HG03280 (cell line): ENCODE results near the gene ANO1.

ENCODE experiments used
- ATAC-seq: cut with Tn5 transposase; IDR thresholded peaks from one replicate; pipeline ENCODE4 v1.9.1; 2021; ENCODE audit warnings: mild to moderate bottlenecking, moderate library complexity; ENCODE audit not compliant: unreplicated experiment

ANO1 gene

DNA sequence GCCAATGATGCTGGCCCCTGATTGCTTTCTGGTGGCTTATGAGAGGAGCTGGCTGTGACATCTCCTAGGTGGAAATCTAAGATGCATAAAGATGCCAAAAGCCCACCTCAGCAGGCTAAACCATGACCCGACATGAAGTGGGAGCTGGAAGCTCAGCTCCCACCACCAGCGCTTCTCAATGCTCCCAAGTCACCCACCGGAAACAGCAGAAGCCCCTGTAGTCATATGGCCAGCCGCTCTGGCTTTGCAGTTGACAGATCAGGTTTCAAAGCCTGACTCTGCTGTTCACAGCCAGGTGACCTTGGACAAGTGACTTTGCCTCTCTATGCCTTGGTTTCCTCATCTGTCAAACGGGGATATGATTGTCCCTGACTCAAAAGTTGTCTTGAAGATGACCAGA, 29.1 kb upstream of the ANO1 start:
- ATAC-seq = no peak

DNA sequence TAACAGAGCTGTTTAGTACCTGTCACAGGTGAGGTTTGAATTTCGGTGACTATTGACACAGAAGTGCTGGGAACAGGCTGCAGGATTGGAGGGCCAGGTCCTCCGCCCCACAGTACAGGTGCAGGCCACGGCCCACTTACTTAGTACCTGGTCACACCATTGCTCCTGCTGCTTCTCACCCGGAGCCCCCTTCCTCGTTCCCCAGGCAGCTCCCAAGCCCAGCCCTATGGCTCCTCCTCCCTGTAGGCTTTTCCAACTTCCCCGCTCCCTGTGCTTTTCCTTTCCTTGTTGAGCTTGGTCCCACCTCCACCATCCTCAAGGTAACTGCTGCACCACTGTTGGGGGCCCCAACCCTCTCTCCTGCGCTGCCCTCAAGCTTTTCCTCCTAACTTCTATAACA, 27.9 kb upstream of the ANO1 start:
- no peak for ATAC-seq

- ATAC-seq = no peak
Measured at GRCh38 chr11:70054004-70054403, 24.1 kb upstream of the ANO1 start.

GRCh38 chr11:70055444-70055843, 22.7 kb upstream of the ANO1 start:
- no peak for ATAC-seq

- ATAC-seq = no peak
Measured at GRCh38 chr11:70057080-70057479, 21.0 kb upstream of the ANO1 start.

GRCh38 chr11:70059971-70060370, 18.1 kb upstream of the ANO1 start:
- no peak for ATAC-seq

GRCh38 chr11:70060611-70061293, 17.4 kb upstream of the ANO1 start:
- ATAC-seq = no peak

GRCh38 chr11:70061734-70062133, 16.4 kb upstream of the ANO1 start:
- no peak for ATAC-seq

- no peak for ATAC-seq
Measured at GRCh38 chr11:70063121-70063520, 15.0 kb upstream of the ANO1 start.

DNA sequence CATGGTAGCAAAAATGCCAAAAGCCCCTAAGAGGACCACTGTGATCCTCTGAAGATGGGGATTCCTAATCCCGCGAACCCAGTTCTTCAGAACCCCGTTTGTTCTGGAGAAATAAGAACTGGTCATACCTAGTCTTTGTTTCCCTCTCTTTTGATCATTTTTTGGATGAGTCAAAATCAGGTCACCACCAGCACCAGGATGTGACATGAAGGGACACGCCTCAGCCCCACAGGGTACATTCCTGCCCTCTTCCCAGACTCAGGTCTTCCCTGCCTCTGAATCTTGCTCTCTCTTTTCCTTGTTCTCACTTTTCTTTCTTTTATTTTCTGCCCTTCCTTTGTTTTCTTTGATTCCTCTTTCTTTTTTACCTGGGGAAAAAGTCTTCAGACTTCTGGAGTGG, 14.6 kb upstream of the ANO1 start:
- ATAC-seq = no peak

DNA sequence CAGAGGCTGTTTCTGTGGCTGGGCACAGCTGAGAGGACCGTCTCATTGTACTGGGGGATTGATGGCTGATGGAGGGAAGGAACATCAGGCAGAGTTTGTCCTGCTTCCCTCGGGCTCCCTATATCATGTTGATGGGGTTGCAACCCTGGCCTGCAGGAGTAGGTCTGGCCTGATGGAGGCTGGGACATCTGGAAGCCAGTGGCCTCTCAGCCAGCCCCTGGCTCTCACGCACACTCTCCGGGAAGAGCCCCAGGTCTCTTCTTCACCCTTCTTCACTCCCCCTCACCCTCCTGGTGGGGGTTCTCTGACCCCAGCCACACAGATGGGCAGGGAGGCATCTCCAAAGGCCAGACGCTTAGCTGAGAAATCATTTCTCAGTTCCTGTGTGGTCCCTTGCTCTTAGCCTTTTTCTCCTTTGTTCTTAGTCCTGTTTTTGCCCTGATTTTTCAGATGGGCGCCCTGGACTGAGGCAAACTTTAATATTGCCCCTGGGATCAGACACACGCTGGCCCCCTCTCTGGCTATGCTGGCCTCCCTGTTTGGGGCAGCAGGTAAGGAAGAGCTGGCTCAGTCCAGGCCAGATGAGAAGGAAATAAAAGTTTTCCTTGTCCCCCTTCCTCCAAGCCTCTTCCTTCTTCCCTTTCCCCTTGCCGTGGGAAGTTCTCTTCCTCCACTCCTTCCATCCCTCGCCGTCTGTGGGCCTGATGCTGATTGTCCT, 13.9 kb upstream of the ANO1 start:
- ATAC-seq = no peak

DNA sequence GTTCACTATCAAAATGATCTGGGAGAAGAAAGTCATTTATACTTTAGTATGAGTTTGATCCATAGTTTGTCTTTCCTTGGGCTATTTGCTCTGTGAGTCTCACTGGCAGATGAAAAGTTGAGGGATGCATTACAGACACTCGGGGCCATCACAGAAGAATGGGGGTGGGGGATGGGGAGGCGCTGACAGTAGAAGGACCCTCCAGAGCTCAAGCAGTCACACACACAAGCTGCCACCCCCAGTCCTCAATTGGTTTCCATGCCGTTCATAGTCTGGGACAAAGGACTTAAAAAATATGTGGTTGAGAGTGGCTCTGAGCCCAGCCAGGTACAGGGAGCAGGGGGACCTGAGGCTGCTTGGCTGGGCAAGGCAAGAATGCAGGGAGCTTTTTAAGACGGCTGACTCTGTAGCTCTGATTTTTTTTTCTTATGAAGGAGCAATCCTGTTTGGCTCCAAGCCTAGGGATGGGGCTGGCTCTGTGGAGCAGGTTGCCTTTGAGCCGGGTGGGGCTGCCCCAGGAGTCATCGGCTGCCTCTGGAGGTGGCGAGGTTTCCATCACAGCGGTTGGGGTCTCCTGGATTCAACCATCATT, 13.3 kb upstream of the ANO1 start:
- ATAC-seq = no peak

DNA sequence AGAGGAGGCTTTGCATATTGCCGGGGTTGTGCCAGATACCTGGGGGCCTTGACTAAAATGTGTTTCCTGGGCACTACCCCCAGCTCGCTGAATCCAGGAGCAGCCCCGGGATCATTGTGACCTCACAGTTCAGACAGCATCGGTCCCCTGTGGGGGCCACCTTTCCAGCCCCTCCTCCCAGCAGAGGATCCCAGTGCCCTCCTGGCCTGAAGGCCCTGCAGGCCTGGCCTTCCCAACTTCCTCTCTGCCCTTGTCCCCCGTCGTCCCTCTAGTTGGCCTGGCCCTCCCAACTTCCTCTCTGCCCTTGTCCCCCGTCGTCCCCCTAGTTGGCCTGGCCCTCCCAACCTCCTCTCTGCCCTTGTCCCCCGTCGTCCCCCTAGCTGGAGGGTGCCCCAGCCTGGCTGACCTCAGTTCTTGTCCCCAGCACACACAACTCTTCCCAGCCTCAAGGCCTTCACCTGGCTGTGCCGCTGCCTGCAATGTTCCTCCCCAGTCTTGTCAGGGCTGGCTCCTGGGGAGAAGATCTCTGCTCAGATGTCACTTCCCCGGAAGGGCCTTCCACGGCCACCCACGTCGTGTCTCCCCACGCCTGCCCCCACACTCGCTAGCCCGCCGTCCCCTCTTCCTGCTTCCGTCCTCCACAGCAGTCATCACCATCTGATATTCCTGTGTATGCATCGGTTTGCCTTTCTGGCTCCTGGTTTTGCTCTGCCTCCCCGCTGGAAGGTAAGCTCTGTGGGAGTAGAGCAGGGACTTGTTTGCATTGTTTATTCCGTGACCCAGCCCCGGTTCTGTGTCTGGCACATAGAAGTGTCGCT, 12.6 kb upstream of the ANO1 start:
- no peak for ATAC-seq

DNA sequence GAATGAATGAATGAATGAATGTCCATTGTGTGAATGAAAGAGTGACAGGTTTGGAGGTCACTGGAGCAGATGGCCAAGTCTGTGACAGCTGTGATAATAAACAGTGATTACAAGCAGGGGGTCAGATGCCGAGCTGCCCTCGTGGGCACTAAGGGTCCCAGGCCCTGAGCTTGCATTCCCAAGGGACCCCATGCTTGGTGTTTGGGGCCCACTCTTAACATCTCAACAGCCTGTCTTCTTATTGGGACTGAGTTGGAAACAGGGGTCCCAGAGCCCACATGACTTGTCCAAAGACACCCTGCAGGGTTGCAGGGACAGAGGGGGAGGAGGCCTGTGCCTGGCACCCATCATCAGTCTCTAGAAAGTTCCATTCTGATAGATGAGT, 12.0 kb upstream of the ANO1 start:
- ATAC-seq = no peak

DNA sequence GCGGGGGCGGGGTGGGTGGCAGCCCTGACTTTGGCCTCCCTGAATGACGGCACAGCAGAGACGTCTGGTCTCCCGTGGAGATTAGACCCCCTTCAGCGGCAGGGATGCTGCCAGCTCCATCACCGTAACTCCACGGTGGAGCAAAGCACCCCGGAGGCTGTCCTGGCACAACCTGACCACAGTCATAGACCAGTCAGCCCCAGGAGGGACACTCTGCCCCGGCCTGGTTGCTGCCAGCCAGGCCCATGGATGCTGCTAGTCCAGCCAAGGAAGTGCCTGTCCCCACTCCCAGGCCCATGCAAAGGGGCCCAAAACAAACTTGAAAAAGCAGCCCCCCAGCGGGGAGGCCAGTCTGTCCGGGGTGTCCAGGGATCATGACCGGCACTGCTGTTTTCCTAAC, 11.5 kb upstream of the ANO1 start:
- no peak for ATAC-seq

DNA sequence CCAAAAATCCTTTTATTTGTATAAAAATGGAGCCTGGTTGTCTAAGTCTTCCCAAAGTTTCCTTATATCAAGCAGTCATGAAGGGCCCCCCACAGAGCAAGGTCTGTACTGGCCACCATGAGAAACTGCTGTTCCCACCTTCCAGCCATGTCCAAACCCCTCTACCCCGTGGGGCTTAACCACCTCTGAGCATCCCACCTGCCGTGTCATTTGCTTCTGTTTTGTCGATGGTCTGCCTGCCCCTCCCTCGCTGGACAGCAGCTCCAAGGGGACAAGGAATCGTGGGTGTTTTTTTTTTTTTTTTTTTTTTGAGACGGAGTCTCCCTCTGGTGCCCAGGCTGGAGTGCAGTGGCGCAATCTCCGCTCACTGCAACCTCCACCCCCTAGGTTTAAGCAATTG, 11.1 kb upstream of the ANO1 start:
- no peak for ATAC-seq

- ATAC-seq = no peak
Measured at GRCh38 chr11:70067591-70068341, 10.4 kb upstream of the ANO1 start.

DNA sequence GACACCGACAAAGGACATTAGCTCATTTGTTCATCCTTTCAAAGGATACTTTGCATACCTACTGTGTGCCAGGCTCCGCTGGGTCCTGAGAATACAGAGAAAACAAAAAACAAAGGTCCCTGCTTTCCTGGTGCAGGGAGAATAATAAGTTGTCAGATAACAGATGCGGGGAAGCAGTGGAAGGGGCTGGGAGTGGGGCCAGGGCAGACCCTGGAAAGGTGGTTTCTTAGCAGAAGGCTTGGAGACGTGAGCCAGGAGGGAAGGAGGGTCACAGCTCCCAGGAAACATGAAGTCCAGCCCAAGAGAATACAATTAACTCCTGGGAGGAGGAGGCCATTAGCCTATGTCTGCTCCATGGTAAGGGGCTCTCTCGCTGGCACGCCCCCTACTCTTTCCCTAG, 9.8 kb upstream of the ANO1 start:
- no peak for ATAC-seq

DNA sequence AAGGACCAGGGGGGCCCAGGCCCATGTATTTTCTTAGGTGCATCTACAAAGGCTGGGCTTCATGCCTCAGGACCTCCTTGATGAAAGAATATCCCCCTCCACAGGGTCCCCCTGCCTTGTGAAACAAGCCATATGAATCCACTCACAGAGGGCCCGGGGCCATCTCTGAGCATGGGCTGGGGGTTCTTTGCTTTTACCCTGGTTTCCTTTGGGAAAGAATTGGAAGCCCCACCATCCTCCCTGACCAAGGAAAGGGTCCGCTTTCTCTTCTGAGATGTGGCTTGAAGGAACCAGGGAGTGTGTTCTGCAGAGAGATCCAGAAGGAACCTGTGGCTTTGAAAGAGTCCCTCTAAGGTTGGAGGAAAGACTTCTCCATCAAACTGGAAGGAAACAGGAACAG, 9.2 kb upstream of the ANO1 start:
- no peak for ATAC-seq

DNA sequence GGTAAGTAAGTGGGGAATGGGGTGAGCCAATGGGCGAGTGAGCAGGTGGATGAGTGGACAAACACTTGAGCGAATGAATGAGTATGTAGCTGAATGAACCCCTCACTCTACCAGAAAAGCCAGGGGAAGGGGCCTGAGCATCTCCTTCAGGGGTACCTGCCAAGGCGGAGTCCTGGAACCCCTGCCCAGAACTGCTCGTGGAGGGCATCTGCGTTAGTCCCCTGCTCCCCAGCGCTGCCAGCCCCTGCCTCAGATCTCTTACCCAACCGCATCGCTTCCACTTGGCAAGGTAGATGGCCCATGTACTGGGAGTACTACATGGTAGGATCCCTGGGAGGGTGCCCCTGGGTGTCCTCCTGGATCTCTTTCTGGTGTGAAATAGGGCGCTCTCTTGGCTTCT, 7.4 kb upstream of the ANO1 start:
- no peak for ATAC-seq

DNA sequence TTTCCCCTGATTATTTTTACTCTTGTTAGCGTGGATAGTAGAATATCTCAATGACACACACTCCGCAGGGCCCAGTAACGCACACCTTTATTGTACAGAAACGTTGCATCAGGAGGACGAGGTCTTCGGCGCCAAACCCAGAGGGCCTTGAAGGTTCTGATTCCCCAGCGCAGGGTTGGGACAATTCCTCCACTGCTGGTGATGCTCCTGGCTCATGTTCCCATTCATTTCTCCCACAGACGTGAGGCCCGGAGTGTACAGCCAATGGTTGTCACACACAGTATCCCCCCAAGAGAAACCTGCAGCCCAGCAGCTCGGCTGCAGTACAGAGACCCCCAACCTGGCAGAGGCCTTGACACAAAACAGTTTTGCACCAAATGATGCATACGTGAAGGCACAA, 6.1 kb upstream of the ANO1 start:
- no peak for ATAC-seq
